Measurements from ENCODE around the gene PPP2R3C.
"Not testable (repeated sequence)": the region's sequence is repeated elsewhere in the genome, so short reads cannot be mapped to it uniquely, and the experiment has no call there.

Gene PPP2R3C

DNA sequence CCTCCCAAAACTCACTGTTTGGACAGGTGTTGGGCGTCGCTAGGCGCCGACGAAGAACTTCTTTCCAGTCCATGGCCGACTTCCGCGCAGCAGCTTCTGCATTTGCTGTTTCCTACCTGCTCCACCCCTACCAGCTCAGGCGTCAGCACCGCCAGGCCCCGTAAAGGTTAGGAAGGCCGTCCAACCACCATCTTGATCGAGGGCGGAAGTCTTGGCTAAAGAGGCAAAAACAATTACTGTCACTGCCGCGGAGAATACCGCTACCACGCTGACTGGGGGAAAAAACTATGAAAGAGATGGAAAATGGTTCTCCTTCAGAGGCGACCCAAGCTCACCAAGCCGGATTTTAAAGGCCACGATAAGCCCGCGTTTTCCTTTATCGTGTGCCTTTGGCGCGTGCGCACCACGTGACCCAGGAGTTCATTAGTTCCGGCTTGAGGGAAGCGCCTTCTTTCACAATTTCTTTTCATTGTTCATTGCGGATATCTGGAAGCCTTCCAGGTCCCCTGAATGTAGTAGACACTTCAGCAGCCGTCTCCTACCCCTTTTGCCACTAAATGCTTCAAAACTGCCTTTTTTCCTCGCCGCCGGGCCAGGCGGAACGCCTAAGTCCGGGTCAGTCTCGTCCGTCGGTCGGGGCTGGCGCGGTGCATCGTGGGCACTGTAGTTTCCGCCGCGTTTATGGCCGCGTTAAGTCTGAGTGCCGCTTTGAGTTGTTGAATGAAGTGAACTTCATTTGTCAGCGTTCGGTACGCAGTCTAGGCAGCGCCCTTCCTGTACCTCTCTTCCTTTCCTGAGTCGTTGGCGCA lies at the start of gene PPP2R3C, which contains the start of gene PRORP:
TSS of gene PPP2R3C (minus strand) at position 104 of the 809 bp plus-strand sequence. CDS start at position 73, 31 bp downstream.
TSS of gene PRORP (plus strand) at position 666 of the 809 bp plus-strand sequence. CDS start 694 bp downstream, outside the sequence.
- peak; percentile 99 for DNase-seq (ENCODE audit: low read depth)

DNA sequence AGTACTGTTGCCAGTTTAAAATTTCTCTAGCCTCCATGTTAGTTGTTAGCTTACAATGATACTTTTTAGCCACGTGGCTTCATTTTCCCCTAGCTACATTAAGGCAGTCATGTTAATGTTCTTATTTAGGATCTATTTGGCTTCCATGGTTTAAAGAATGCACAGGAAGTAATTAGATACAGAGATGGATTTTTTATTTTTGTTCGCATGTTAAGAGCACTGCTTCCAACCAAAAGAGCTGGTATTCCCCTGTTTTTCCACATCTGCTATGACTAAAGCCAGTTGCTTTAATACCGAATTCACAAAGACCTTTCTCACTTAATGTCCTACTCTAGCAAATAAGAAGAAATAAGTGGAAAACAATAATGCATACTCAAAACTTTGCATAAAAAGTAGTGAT lies 45.7 kb upstream of the PPP2R3C start:
- no peak for DNase-seq (ENCODE audit: low read depth)

DNA sequence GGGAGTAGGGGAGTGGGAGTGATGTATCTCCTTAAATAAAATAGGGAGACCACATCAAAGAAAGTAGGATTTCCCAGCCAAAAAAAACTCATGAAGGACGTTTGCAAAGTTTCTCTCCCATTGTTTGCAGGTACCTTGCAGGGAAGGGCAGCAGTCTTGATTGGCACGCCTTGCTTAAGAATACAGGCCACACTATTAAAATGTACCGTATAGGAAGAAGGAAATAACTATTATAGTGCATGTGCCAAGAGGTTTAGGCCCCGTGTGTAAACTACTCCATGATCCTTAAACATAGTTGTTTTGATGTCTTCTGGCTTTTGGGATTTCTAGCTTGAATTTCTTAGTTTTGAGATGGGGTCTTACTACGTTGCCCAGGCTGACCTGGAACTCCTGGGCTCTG lies 43.1 kb upstream of the PPP2R3C start:
- DNase-seq (ENCODE audit: low read depth): no peak

GRCh38 chr14:35163384-35163783 lies 41.6 kb upstream of the PPP2R3C start:
- DNase-seq (ENCODE audit: low read depth): no peak

GRCh38 chr14:35161231-35161630 lies 39.4 kb upstream of the PPP2R3C start:
- DNase-seq (ENCODE audit: low read depth): peak; percentile 69

DNA sequence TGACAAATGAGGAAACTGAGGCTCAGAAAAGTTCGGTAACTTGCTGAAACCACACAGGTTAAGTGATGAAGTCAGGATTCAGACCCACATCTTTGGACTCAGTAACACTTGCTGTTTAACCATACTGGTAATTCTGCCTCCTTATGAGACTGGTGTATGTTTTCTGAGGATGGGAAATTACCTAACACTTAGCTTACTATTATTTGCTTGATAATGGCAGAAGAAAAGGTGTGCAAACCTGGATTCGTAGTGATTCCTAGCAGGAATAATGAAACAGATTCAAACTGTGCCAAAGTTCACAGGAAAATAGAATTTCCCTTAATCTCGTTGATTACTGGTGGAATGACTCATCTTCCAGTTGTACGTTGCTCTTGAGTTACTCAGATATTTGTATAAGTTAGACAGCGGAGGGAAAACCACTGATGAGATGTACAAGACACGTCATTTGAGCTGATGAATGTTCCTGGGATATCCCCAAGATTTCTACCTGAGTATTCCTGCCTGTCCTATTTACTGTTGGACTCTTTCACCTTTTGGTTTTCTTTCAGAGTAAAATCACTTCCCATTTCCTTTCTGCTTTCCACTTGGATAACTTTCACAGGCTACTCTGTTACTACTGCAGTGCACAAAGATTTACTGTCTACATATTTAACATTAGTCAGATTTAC lies 38.1 kb upstream of the PPP2R3C start:
- peak; percentile 98 for DNase-seq (ENCODE audit: low read depth)

GRCh38 chr14:35158951-35159653 lies 37.3 kb upstream of the PPP2R3C start:
- DNase-seq (ENCODE audit: low read depth): peak; percentile 63

GRCh38 chr14:35158491-35158890 lies 36.7 kb upstream of the PPP2R3C start:
- no peak for DNase-seq (ENCODE audit: low read depth)

DNA sequence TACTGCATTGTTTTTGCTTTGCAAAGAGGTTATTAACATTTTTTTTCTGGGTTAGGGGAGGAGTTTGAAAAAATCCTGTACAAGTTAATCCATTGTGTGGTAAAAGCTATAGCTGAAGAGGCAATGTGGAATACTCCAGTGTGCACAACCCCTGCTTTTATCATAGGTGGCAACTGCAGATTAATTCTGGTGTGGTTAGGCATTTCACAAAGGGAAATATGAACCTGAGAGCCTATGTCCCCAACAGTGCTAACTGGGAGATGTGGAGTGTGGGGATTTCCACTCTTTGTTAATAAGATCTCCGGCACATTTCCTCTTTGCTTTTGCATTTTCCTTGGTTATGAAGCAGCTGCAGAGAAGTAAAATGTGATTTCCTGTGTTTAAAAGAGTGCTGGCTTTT lies 34.2 kb upstream of the PPP2R3C start:
- DNase-seq (ENCODE audit: low read depth): peak; percentile 82

DNA sequence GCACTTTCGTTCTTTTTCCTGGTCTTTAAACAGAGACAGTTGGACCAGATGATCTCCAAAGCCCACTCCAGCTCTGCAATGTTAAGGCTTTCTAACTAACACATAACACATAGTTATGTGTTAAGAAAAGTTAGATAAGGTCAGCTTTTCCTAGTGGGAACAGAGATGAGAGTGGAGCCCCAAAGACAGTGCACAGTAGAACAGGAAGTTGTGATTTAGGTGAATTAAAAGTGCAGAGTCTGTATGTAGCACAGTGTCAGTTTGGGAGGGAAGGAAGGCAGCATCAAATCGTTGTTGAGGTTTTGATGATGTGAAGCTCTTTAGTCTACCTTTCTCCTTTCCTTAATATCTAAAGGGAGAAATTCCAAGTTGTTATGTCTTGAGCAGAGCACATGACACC lies 32.2 kb upstream of the PPP2R3C start:
- DNase-seq (ENCODE audit: low read depth): no peak

DNA sequence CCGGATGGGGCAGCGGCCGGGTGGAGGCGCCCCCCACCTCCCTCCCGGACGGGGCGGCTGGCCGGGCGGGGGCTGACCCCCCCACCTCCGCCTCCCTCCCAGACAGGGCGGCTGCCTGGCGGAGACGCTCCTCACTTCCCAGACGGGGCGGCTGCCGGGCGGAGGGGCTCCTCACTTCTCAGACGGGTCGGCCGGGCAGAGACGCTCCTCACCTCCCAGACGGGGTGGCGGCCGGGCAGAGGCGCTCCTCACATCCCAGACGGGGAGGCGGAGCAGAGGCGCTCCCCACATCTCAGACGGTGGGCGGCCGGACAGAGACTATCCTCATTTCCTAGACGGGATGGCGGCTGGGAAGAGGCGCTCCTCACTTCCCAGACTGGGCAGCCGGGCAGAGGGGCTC lies 30.7 kb upstream of the PPP2R3C start:
- not testable (repeated sequence) for DNase-seq (ENCODE audit: low read depth)

DNA sequence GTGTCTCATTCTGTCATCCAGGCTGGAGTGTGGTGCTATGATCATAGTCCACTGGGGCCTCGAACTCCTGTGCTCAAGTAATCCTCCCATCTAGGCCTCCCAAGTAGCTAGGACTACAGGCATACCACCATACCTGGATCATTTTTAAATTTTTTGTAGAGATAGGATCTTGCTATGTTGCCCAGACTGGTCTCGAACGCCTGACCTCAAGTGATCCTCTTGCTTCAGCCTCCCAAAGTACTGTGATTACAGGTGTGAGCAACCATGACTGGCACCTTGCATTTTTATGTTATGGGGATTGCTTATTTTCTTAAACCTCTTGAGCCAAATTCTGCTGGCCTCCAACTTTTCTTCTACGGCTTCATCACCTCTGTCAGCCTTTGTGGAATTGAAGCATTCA lies 27.4 kb upstream of the PPP2R3C start:
- no peak for DNase-seq (ENCODE audit: low read depth)

DNA sequence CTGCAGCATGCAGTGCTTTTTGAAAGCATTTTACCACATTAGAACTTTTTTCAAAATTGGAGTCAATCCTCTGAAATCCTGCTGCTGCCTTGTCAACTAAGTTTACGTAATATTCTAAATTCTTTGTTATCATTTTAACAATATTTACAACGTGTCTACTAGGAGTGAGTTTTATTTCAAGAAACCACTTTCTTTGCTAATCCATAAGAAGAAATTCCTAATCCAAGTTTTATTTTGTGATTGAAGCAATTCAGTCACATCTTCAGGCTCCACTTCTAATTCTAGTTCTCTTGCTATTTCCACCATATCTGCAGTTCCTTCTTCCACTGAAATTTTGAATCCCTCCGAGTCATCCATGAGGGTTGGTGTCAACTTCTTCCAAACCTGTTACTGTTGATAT lies 25.9 kb upstream of the PPP2R3C start:
- no peak for DNase-seq (ENCODE audit: low read depth)

- no peak for DNase-seq (ENCODE audit: low read depth)
Observed at GRCh38 chr14:35147186-35147585, 25.4 kb upstream of the PPP2R3C start.

- DNase-seq (ENCODE audit: low read depth): no peak
Observed at GRCh38 chr14:35146711-35147149, 24.9 kb upstream of the PPP2R3C start.

GRCh38 chr14:35144029-35144428 lies 22.2 kb upstream of the PPP2R3C start:
- no peak for DNase-seq (ENCODE audit: low read depth)

DNA sequence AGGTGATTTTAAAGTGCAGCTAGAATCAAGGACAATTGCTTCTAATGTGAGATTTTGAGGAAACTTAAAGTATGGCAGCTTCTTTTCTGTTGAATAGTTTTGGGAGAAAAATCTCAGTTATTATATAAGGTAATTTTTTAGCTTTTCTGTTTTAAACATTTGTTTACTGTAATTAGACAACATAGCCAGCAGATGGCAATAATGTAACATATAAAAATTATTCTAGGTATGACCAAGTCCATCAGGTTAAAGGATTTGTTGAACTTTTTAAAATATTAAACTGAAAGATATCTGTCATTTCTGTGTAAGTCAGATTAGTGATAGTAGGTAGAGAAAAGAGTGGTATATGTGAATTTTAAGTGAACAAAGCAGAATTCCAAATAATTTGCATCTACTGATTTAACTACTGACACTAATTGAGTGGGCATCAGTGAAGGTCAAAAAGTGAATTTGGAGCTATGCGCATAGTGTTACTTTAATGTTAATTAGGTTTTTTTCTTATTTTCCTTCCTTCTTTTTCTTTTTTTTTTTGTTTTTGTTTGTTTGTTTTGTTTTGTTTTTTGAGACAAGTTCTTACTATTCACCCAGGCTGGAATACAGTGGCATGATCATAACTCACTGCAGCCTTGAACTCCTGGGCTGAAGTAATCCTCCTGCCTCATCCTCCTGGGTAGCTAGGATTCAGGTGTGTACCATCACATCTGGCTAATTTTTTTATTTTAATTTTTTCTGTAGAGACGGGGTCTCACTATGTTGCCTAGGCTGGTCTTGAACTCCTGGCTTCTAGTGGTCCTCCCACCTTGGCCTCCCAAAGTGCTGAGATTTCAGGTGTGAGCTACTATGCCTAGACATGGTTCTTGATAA lies 19.2 kb upstream of the PPP2R3C start:
- DNase-seq (ENCODE audit: low read depth): no peak

GRCh38 chr14:35138585-35138984 lies 16.8 kb upstream of the PPP2R3C start:
- no peak for DNase-seq (ENCODE audit: low read depth)

DNA sequence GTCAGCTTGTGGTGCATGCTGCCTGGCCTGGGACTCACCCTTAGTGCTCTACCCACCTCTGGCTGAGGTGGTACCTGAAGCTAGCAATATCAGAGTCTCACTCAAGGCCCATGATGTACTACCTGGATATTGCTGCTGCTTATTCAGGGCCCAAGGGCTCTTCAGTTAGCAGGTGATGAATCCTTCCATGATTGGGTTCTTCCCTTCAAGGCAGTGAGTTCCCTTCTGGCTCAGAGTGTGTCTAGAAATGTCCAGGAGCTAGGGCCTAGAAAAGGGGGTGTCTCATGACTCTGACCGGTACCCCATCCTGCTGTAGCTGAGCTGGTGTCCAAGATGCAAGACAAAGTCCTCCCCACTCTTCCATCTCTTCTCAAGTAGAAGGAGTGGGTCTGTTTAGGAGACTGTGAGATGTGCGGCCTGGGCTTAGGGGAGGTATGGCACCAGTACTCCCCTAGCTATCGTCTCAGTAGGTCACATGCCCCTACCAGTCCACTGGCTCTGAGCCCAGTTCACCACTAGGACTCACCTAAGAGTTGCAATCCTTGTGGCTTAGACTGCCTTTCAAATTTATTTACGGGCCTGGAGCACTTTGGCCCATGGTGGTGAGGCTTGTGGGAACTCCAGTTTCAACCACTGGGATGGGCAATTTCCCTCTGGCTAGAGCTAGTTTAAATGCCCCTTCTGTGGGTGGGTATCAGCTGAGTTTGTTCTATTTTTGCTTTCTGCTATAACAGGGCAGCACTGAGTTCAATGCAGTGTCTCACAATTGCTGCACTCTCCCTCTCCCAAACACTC lies 12.7 kb upstream of the PPP2R3C start:
- DNase-seq (ENCODE audit: low read depth): no peak

- DNase-seq (ENCODE audit: low read depth): peak; percentile 41
Observed at GRCh38 chr14:35133542-35134328, 11.9 kb upstream of the PPP2R3C start.

Measured in iris pigment epithelial cell (primary cell).